Measurements from ENCODE around the gene EML6.

The EML6 gene

GRCh38 chr2:54771166-54771885 is 47.9 kb downstream of the EML6 start:
- TF ChIP-seq CTCF (IDR thresholded peaks at IDR 0.05) = no peak
- no peaks in the 10 kb centered on the region for H3K4me1 Mint-ChIP-seq
- no peak overlapping the region for H3K4me3 Mint-ChIP-seq
- H3K27ac Mint-ChIP-seq = no peak overlapping the region
- peaks cover 3% of the 10 kb centered on the region for H3K27me3 Mint-ChIP-seq (ENCODE audit: low read depth, poor library complexity)
- peaks cover 15% of the 10 kb centered on the region for H3K9me3 Mint-ChIP-seq
- DNase-seq = no peak
- no peaks in the 10 kb centered on the region for H3K36me3 Mint-ChIP-seq (ENCODE audit: low read depth)

GRCh38 chr2:54772110-54772509 is 48.6 kb downstream of the EML6 start:
- Mint-ChIP-seq H3K36me3 (ENCODE audit: low read depth) (no peaks in the 10 kb centered on the region), H3K9me3 (peaks cover 23% of the 10 kb centered on the region), H3K27ac (no peak overlapping the region), H3K27me3 (ENCODE audit: low read depth, poor library complexity) (peaks cover 5% of the 10 kb centered on the region), H3K4me3 (no peak overlapping the region), H3K4me1 (no peaks in the 10 kb centered on the region)
- DNase-seq = no peak
- TF ChIP-seq CTCF (IDR thresholded peaks at IDR 0.05) = no peak

GRCh38 chr2:54772531-54772930 is 49.1 kb downstream of the EML6 start:
- TF ChIP-seq CTCF (IDR thresholded peaks at IDR 0.05) = no peak
- no peak for DNase-seq
- peaks cover 5% of the 10 kb centered on the region for H3K27me3 Mint-ChIP-seq (ENCODE audit: low read depth, poor library complexity)
- H3K9me3 Mint-ChIP-seq = peaks cover 27% of the 10 kb centered on the region
- H3K4me3 Mint-ChIP-seq = no peak overlapping the region
- no peak overlapping the region for H3K27ac Mint-ChIP-seq
- H3K4me1 Mint-ChIP-seq = no peaks in the 10 kb centered on the region
- no peaks in the 10 kb centered on the region for H3K36me3 Mint-ChIP-seq (ENCODE audit: low read depth)

- TF ChIP-seq CTCF (IDR thresholded peaks at IDR 0.05) = no peak
- no peak overlapping the region for H3K27ac Mint-ChIP-seq
- peaks cover 5% of the 10 kb centered on the region for H3K27me3 Mint-ChIP-seq (ENCODE audit: low read depth, poor library complexity)
- no peak for DNase-seq
- H3K4me3 Mint-ChIP-seq = no peak overlapping the region
- no peaks in the 10 kb centered on the region for H3K36me3 Mint-ChIP-seq (ENCODE audit: low read depth)
- peaks cover 27% of the 10 kb centered on the region for H3K9me3 Mint-ChIP-seq
- no peaks in the 10 kb centered on the region for H3K4me1 Mint-ChIP-seq
Observed at GRCh38 chr2:54773233-54773632, 49.8 kb downstream of the EML6 start.

- Mint-ChIP-seq H3K9me3 (peaks cover 27% of the 10 kb centered on the region), H3K27me3 (ENCODE audit: low read depth, poor library complexity) (peaks cover 5% of the 10 kb centered on the region), H3K4me3 (no peak overlapping the region), H3K27ac (no peak overlapping the region), H3K36me3 (ENCODE audit: low read depth) (no peaks in the 10 kb centered on the region), H3K4me1 (no peaks in the 10 kb centered on the region)
- no peak for TF ChIP-seq CTCF (IDR thresholded peaks at IDR 0.05)
- no peak for DNase-seq
Observed at GRCh38 chr2:54773838-54774237, 50.4 kb downstream of the EML6 start.

- TF ChIP-seq CTCF (IDR thresholded peaks at IDR 0.05) = no peak
- DNase-seq = no peak
- H3K27ac Mint-ChIP-seq = no peak overlapping the region
- no peaks in the 10 kb centered on the region for H3K36me3 Mint-ChIP-seq (ENCODE audit: low read depth)
- no peak overlapping the region for H3K4me3 Mint-ChIP-seq
- H3K4me1 Mint-ChIP-seq = no peaks in the 10 kb centered on the region
- peaks cover 27% of the 10 kb centered on the region for H3K9me3 Mint-ChIP-seq
- peaks cover 5% of the 10 kb centered on the region for H3K27me3 Mint-ChIP-seq (ENCODE audit: low read depth, poor library complexity)
Observed at GRCh38 chr2:54775710-54776109, 52.2 kb downstream of the EML6 start.

Measured in nephron progenitor cell (in vitro differentiated cells).